Neural crest cell (in vitro differentiated cells): ENCODE data around the gene EHBP1. TPM values are rescaled to one million over a fixed set of nuclear protein-coding genes. Genes with fewer than 3 reads are reported as not detected.

ENCODE experiments used
- DNase-seq: peaks from one replicate; pipeline ENCODE4 v3.0.0; 2021; ENCODE audit warnings: low read depth, mixed read lengths, low spot score
- H3K27ac Mint-ChIP-seq: one replicate; pipeline ENCODE4 v1.8.0; 2021; ENCODE audit warnings: mild to moderate bottlenecking, mixed read lengths; ENCODE audit not compliant: unreplicated experiment
- H3K27me3 Mint-ChIP-seq: 2 replicates; pipeline ENCODE4 v1.8.0; 2021; ENCODE audit warnings: low read depth, mild to moderate bottlenecking, mixed read lengths
- H3K36me3 Mint-ChIP-seq: 2 replicates; pipeline ENCODE4 v1.8.0; 2021; ENCODE audit warnings: low read depth, mild to moderate bottlenecking, mixed read lengths
- H3K4me1 Mint-ChIP-seq: 2 replicates; pipeline ENCODE4 v1.8.0; 2021; ENCODE audit warnings: mixed read lengths
- H3K4me3 Mint-ChIP-seq: one replicate; pipeline ENCODE4 v1.8.0; 2021; ENCODE audit warnings: mild to moderate bottlenecking, mixed read lengths
- H3K9me3 Mint-ChIP-seq: 2 replicates; pipeline ENCODE4 v1.8.0; 2021; ENCODE audit warnings: mixed read lengths
- CTCF ChIP-seq: fragments of 200-600 bp; sonication (generic); conservative IDR thresholded peaks from 2 replicates; pipeline ENCODE4 v1.5.0; 2021; ENCODE audit warnings: antibody characterized with exemption, mild to moderate bottlenecking
- total RNA-seq: library from RNA; stranded (reverse); gene quantifications from 2 replicates; pipeline ENCODE4 v1.2.1, GENCODE V29; 2021

Gene EHBP1
- total RNA-seq, 1 donor from 2014 or later, result 42.3 TPM

- no peak overlapping the region for H3K27ac Mint-ChIP-seq
- peak overlapping the region; percentile 85 for H3K4me3 Mint-ChIP-seq
- H3K9me3 Mint-ChIP-seq, result no peaks in the 10 kb centered on the region
- TF ChIP-seq CTCF, result no peak
- H3K27me3 Mint-ChIP-seq, result peaks cover 96% of the 10 kb centered on the region
- H3K36me3 Mint-ChIP-seq, result peaks cover 14% of the 10 kb centered on the region
- no peak for DNase-seq
- H3K4me1 Mint-ChIP-seq, result peaks cover 59% of the 10 kb centered on the region
These were observed 347.0 kb downstream of the EHBP1 start for GRCh38 chr2:63052411-63053080.

- H3K9me3 Mint-ChIP-seq, result no peaks in the 10 kb centered on the region
- H3K4me3 Mint-ChIP-seq, result peak overlapping the region; percentile 85
- peaks cover 61% of the 10 kb centered on the region for H3K4me1 Mint-ChIP-seq
- H3K27me3 Mint-ChIP-seq, result peaks cover 96% of the 10 kb centered on the region
- peaks cover 20% of the 10 kb centered on the region for H3K36me3 Mint-ChIP-seq
- no peak overlapping the region for H3K27ac Mint-ChIP-seq
- DNase-seq, result no peak
- no peak for TF ChIP-seq CTCF
These were observed 347.8 kb downstream of the EHBP1 start for GRCh38 chr2:63053081-63053888.

- Mint-ChIP-seq H3K4me3 (peak overlapping the region; percentile 85), H3K27ac (no peak overlapping the region), H3K36me3 (peaks cover 21% of the 10 kb centered on the region), H3K9me3 (no peaks in the 10 kb centered on the region), H3K27me3 (peaks cover 95% of the 10 kb centered on the region), H3K4me1 (peaks cover 61% of the 10 kb centered on the region)
- TF ChIP-seq CTCF, result peak; percentile 54
- DNase-seq, result peak; percentile 34
These were observed 348.5 kb downstream of the EHBP1 start for GRCh38 chr2:63053889-63054602.

GRCh38 chr2:63054841-63055225 lies 349.3 kb downstream of the EHBP1 start:
- peak overlapping the region; percentile 85 for H3K4me3 Mint-ChIP-seq
- no peak overlapping the region for H3K27ac Mint-ChIP-seq
- no peak for DNase-seq
- H3K36me3 Mint-ChIP-seq, result peaks cover 21% of the 10 kb centered on the region
- H3K4me1 Mint-ChIP-seq, result peaks cover 55% of the 10 kb centered on the region
- TF ChIP-seq CTCF, result no peak
- peaks cover 95% of the 10 kb centered on the region for H3K27me3 Mint-ChIP-seq
- H3K9me3 Mint-ChIP-seq, result no peaks in the 10 kb centered on the region

GRCh38 chr2:63055226-63056106 lies 350.0 kb downstream of the EHBP1 start:
- Mint-ChIP-seq H3K36me3 (peaks cover 24% of the 10 kb centered on the region), H3K27me3 (peaks cover 99% of the 10 kb centered on the region), H3K9me3 (no peaks in the 10 kb centered on the region), H3K27ac (no peak overlapping the region), H3K4me1 (peaks cover 58% of the 10 kb centered on the region), H3K4me3 (peak overlapping the region; percentile 85)
- DNase-seq, result peak; percentile 14
- no peak for TF ChIP-seq CTCF
